ENCODE results near the gene ZNF576.

- no peak for TF ChIP-seq ARNT (IDR thresholded peaks at IDR 0.05)
- no peak for TF ChIP-seq HDGF (IDR thresholded peaks at IDR 0.05; ENCODE audit: borderline replicate concordance)
Measured at GRCh38 chr19:43641333-43641732, 44.9 kb downstream of the ZNF576 start.
